ENCODE data around the gene DDX42.
A peak's percentile ranks its signal among the peaks of the same experiment; 100 is the strongest.

DDX42 gene

DNA sequence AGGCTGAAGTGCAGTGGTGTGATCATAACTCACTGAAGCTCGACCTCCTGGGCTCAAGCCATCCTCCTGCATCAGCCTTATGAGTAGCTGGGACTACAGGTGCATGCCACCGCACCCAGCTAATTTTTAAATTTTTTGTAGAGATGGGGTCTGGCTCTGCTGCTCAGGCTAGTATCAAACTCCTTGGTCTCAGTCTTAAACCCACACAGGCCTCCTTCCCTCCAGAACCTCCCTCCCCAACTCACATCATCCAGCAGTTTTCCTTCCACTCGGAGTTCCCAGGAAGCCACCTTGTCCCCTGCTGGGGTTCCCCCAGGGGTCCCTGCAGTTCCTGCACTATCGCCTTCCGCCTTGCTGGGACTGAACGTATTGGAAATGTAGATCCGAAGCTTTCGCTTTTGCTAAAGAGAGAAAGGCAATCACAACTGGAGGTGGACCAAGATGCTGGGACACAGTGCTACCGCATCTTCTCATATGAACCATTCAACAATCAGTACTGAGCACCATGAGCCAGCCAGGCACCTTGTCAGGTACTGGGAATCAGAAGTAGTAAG is 61.3 kb downstream of the DDX42 start:
- no peak for DNase-seq (ENCODE audit: low read depth)
- TF ChIP-seq, protein P1, sequence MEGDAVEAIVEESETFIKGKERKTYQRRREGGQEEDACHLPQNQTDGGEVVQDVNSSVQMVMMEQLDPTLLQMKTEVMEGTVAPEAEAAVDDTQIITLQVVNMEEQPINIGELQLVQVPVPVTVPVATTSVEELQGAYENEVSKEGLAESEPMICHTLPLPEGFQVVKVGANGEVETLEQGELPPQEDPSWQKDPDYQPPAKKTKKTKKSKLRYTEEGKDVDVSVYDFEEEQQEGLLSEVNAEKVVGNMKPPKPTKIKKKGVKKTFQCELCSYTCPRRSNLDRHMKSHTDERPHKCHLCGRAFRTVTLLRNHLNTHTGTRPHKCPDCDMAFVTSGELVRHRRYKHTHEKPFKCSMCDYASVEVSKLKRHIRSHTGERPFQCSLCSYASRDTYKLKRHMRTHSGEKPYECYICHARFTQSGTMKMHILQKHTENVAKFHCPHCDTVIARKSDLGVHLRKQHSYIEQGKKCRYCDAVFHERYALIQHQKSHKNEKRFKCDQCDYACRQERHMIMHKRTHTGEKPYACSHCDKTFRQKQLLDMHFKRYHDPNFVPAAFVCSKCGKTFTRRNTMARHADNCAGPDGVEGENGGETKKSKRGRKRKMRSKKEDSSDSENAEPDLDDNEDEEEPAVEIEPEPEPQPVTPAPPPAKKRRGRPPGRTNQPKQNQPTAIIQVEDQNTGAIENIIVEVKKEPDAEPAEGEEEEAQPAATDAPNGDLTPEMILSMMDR (IDR thresholded peaks at IDR 0.05; ENCODE audit: control insufficient read depth, extremely low read depth, insufficient read depth) = no peak
- H3K4me3 ChIP-seq (ENCODE audit: low read depth, low read length) = no peak overlapping the region

DNA sequence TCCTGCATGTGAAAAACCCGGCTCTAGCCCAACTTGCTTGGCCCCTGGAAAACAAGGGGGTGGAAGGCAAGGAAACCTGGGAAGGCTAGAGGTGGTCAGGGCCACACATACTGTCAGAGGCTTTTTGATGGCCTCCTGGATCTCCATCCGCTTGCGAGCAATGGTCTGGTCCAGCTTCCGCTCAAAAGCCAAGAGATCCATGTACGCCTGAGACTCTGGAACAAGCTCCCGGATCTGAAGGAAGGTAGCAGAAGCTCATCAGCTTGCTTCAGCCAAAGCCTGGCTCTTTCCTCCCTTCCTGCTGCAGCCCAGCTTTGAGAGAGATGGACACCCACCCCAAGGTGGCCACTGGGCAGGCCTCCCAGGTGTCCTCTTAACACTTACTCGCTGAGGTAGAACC is 62.8 kb downstream of the DDX42 start:
- DNase-seq (ENCODE audit: low read depth) = no peak
- H3K4me3 ChIP-seq (ENCODE audit: low read depth, low read length) = no peak overlapping the region
- TF ChIP-seq, protein P1 (IDR thresholded peaks at IDR 0.05; ENCODE audit: control insufficient read depth, extremely low read depth, insufficient read depth) = no peak

DNA sequence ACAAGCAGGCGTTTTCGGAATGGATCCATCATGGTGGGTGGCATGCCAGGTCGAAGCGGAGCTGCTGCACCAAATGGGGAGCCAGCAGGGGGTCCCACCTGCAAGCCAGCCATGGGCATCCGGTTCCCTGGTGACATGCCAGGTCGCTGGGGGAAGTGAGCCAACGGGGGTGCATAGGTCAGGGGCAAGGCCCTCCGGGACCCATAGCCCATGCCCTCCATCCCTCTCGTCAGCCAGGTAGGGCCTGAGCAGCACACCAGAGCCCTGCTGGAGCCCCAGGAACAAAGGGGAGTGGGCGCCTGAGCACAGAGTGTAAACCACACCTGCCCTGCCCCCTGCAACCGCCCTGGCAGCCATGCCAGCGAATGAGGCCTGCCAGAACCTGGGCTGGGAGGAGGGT is 63.5 kb downstream of the DDX42 start:
- no peak overlapping the region for H3K4me3 ChIP-seq (ENCODE audit: low read depth, low read length)
- no peak for DNase-seq (ENCODE audit: low read depth)
- TF ChIP-seq, protein P1 (IDR thresholded peaks at IDR 0.05; ENCODE audit: control insufficient read depth, extremely low read depth, insufficient read depth) = no peak

DNA sequence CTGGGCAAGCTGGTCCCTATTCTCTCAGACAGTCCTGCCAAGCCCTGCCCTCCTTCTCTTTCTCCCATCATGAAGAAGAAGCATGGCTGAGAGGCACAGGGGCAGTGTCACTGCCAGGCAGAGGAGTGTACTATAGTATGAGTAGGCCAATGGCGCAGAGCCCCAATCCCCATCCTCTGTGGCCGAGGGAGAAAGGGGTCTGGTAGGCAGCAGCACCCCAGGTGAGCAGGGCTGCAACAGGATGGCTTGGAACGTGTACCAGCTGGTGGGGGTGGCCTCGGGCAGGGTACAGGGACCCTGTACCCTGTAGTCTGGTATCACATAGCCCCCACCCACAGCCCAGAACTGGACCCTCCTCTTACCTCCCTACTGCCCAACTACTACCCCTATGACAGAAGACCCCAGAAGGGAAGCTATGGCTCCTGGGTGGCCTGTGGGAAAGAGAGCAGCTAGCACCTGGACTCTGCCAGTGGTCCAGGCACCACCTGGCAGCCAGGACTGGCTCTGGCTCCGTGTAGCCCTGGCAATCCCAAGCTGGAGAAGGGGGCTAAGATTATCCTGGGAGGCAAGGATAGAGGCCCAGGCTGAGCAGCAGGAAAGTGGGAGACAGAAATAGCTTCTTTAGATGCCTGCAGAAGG is 64.1 kb downstream of the DDX42 start:
- DNase-seq (ENCODE audit: low read depth) = no peak
- TF ChIP-seq, protein P1 (IDR thresholded peaks at IDR 0.05; ENCODE audit: control insufficient read depth, extremely low read depth, insufficient read depth) = no peak
- H3K4me3 ChIP-seq (ENCODE audit: low read depth, low read length) = peak overlapping the region; percentile 94

DNA sequence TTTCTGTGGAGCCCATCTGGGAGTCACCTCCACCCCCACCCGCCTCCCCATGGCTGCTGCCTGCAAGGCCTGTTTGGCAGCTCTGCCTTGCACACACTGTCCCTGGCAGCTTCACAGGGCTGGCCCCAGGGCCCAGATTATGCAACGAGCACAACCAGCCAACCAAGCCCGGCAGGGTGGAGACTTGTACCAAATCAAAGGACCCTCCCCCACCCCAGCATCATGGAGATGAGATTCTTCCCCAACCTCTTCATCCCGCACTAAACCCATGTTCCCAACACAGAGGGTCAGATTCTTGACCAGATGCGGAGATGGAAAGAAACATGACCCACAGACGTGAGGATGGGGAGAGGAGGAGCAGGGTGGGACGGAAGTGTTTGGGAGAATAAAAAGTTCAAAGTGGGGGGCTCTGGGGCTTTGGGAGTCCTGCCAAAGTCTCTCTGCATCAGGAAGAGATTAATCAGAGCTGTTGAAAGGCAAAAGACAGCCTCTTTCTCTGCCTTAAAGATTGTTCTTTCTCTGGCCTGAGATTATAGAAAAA is 64.7 kb downstream of the DDX42 start:
- TF ChIP-seq, protein P1 (IDR thresholded peaks at IDR 0.05; ENCODE audit: control insufficient read depth, extremely low read depth, insufficient read depth) = no peak
- peak overlapping the region; percentile 94 for H3K4me3 ChIP-seq (ENCODE audit: low read depth, low read length)
- DNase-seq (ENCODE audit: low read depth) = peak; percentile 95

DNA sequence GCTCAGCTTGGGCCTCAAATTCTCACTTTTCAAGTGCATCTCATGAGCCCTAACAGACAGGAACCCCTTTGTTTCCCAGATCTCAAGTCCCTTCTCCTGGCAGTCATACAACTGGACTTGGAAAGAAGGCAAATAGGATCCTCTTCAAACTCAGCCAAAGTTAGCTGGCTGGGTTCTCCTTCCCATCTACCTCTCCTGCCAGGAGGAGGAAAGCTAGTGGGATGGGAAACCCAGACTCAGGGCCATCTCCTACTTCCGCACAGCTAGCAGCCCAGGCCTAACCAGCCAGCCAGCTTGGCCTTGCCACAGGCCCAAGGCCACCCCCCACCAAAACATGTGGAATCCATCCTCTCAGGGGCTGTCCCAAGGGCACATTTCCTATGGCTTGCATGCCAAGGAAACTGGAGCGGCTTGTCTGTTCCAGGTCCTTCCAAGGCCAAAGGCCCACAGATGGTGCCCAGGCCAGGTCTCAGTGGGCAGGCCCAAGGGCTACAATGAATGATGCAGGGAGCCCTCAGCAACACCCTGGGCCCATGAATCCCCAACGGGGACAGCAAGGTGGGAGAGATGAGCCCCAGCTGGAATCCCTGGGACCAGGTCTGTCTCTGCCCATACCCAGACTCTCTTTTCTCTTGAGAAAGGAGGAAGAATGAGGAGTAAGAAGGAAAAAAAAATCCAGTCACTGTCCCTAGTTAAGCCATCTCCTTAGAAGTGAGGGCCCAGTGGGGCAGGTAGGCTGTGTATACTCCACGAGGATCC is 66.8 kb downstream of the DDX42 start:
- DNase-seq (ENCODE audit: low read depth) = no peak
- peak overlapping the region; percentile 94 for H3K4me3 ChIP-seq (ENCODE audit: low read depth, low read length)
- TF ChIP-seq, protein P1 (IDR thresholded peaks at IDR 0.05; ENCODE audit: control insufficient read depth, extremely low read depth, insufficient read depth) = no peak
